Sigmoid colon (tissue), 4 donors: ENCODE data around the gene FECH.

Experiments used
- CTCF ChIP-seq, 4 experiments: fragments of 450-650 bp in 3 of 4; fragments of 200-600 bp in 1 of 4; IDR thresholded peaks; one replicate each; pipeline ENCODE4 v1.5.1; 2016 to 2019; ENCODE audit warnings: antibody characterized with exemption in 4 of 4, mild to moderate bottlenecking in 3 of 4, moderate library complexity in 2 of 4
- EP300 ChIP-seq, 4 donors: sonication (generic); formaldehyde crosslinking; IDR thresholded peaks; one replicate each; pipeline ENCODE4 v1.6.1; 2017; ENCODE audit warnings: antibody characterized with exemption in 4 of 4
- POLR2A ChIP-seq, 2 donors: fragments of 450-650 bp; IDR thresholded peaks; one replicate each; pipeline ENCODE4 v1.6.1; 2016; ENCODE audit warnings: antibody characterized with exemption in 2 of 2, mild to moderate bottlenecking in 2 of 2, moderate library complexity in 2 of 2
- POLR2AphosphoS5 ChIP-seq, 4 donors: sonication (generic); formaldehyde crosslinking; IDR thresholded peaks; one replicate each; pipeline ENCODE4 v1.6.1; 2017; ENCODE audit warnings: antibody characterized with exemption in 4 of 4

DNA sequence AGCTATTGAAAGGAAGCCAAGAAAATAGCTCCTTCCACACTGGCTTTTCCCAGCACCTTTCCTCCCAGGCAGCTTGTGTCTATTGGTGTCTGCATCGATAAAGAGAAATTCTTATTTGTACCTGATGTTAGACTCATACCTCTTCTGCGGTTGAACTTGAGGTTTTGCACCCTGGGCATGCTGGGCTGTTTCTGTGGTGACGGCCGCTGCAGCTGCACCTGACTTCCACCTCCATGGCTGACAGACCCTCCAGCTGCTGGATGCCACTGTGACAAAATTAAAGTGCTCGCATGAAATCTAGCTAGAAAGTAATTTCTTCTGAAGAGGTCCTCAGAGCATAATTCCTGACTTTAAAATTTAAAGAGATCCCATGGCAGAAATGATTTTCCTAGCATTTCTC is 6.6 kb downstream of the FECH start:
- TF ChIP-seq CTCF (IDR thresholded peaks at IDR 0.05), result no peak
- TF ChIP-seq EP300 (IDR thresholded peaks at IDR 0.05), result no peak
- TF ChIP-seq POLR2AphosphoS5 (IDR thresholded peaks at IDR 0.05), result no peak
- no peak for TF ChIP-seq POLR2A (IDR thresholded peaks at IDR 0.05)
